Stomach smooth muscle (tissue), 2 donors: ENCODE measurements around the gene KIAA1671.
"Not testable (repeated sequence)": the region's sequence is repeated elsewhere in the genome, so short reads cannot be mapped to it uniquely, and the experiment has no call there.

Source experiments
- H3K27ac ChIP-seq: one replicate; pipeline ENCODE4 v1.7.0; 2013; ENCODE audit warnings: mild to moderate bottlenecking, low read length, inconsistent platforms
- H3K27me3 ChIP-seq, 2 donors: one replicate each; pipeline ENCODE4 v1.7.0; 2013; ENCODE audit warnings: low read length in 2 of 2; ENCODE audit not compliant: insufficient read depth in 2 of 2, control insufficient read depth in 1 of 2
- H3K36me3 ChIP-seq, 2 donors: one replicate each; pipeline ENCODE4 v1.7.0; 2013; ENCODE audit warnings: low read length in 2 of 2; ENCODE audit not compliant: control insufficient read depth in 2 of 2, insufficient read depth in 2 of 2
- H3K4me1 ChIP-seq: one replicate; pipeline ENCODE4 v1.7.0; 2013; ENCODE audit warnings: low read length; ENCODE audit not compliant: control insufficient read depth, insufficient read depth
- H3K4me3 ChIP-seq, 2 donors: one replicate each; pipeline ENCODE4 v1.7.0; 2013; ENCODE audit warnings: low read length in 2 of 2
- H3K9ac ChIP-seq, 2 donors: one replicate each; pipeline ENCODE4 v1.7.0; 2013; ENCODE audit warnings: low read length in 2 of 2, mild to moderate bottlenecking in 1 of 2
- H3K9me3 ChIP-seq, 2 donors: one replicate each; pipeline ENCODE4 v1.7.0; 2013; ENCODE audit warnings: low read length in 2 of 2; ENCODE audit not compliant: control insufficient read depth in 2 of 2
- donor health status: healthy.
- donor health status: Pancreatic carcinoma.

KIAA1671 gene

GRCh38 chr22:25219948-25220442, 267.5 kb downstream of the KIAA1671 start:
- no peak overlapping the region for H3K27ac ChIP-seq
- no peaks in the 10 kb centered on the region for H3K9me3 ChIP-seq
- no peaks in the 10 kb centered on the region for H3K36me3 ChIP-seq
- no peak overlapping the region for H3K4me3 ChIP-seq
- no peak overlapping the region for H3K9ac ChIP-seq
- peaks cover 5 to 6% of the 10 kb centered on the region in 2 donors for H3K27me3 ChIP-seq
- H3K4me1 ChIP-seq = no peaks in the 10 kb centered on the region

GRCh38 chr22:25221790-25222189, 269.3 kb downstream of the KIAA1671 start:
- H3K9ac ChIP-seq = no peak overlapping the region
- no peak overlapping the region for H3K27ac ChIP-seq
- no peak overlapping the region for H3K4me3 ChIP-seq
- H3K27me3 ChIP-seq = peaks cover 6 to 9% of the 10 kb centered on the region in 2 donors
- no peaks in the 10 kb centered on the region for H3K4me1 ChIP-seq
- no peaks in the 10 kb centered on the region for H3K36me3 ChIP-seq
- H3K9me3 ChIP-seq = no peaks in the 10 kb centered on the region

GRCh38 chr22:25223269-25223850, 270.8 kb downstream of the KIAA1671 start:
- H3K4me1 ChIP-seq = no peaks in the 10 kb centered on the region
- no peaks in the 10 kb centered on the region for H3K9me3 ChIP-seq
- H3K4me3 ChIP-seq = no peak overlapping the region
- H3K9ac ChIP-seq = no peak overlapping the region
- H3K27me3 ChIP-seq = peaks cover 6 to 7% of the 10 kb centered on the region in 2 donors
- no peak overlapping the region for H3K27ac ChIP-seq
- H3K36me3 ChIP-seq = no peaks in the 10 kb centered on the region

GRCh38 chr22:25228822-25229221, 276.3 kb downstream of the KIAA1671 start:
- H3K27ac ChIP-seq = no peak overlapping the region
- no peaks in the 10 kb centered on the region for H3K9me3 ChIP-seq
- H3K4me3 ChIP-seq = no peak overlapping the region
- peaks cover 3 to 5% of the 10 kb centered on the region in 2 donors for H3K27me3 ChIP-seq
- H3K4me1 ChIP-seq = no peaks in the 10 kb centered on the region
- no peaks in the 10 kb centered on the region for H3K36me3 ChIP-seq
- no peak overlapping the region for H3K9ac ChIP-seq

- not testable (repeated sequence) for H3K4me3 ChIP-seq, H3K9ac ChIP-seq, H3K27me3 ChIP-seq, H3K27ac ChIP-seq, H3K9me3 ChIP-seq, H3K4me1 ChIP-seq, H3K36me3 ChIP-seq
Measured at GRCh38 chr22:25230760-25231159, 278.2 kb downstream of the KIAA1671 start.

GRCh38 chr22:25232301-25232700, 279.8 kb downstream of the KIAA1671 start:
- no peak overlapping the region for H3K9ac ChIP-seq
- no peaks in the 10 kb centered on the region for H3K36me3 ChIP-seq
- H3K27me3 ChIP-seq = peaks cover 6 to 11% of the 10 kb centered on the region in 2 donors
- no peaks in the 10 kb centered on the region for H3K4me1 ChIP-seq
- H3K27ac ChIP-seq = no peak overlapping the region
- H3K4me3 ChIP-seq = no peak overlapping the region
- no peaks in the 10 kb centered on the region for H3K9me3 ChIP-seq

- H3K9ac ChIP-seq, H3K36me3 ChIP-seq, H3K4me3 ChIP-seq, H3K27ac ChIP-seq, H3K9me3 ChIP-seq, H3K4me1 ChIP-seq: not testable (repeated sequence)
- H3K27me3 ChIP-seq = peaks cover 8 to 11% of the 10 kb centered on the region in 2 donors
Measured at GRCh38 chr22:25233706-25234105, 281.2 kb downstream of the KIAA1671 start.

- H3K4me3 ChIP-seq = no peak overlapping the region
- no peaks in the 10 kb centered on the region for H3K36me3 ChIP-seq
- H3K27ac ChIP-seq = no peak overlapping the region
- no peaks in the 10 kb centered on the region for H3K9me3 ChIP-seq
- H3K4me1 ChIP-seq = no peaks in the 10 kb centered on the region
- H3K27me3 ChIP-seq = peaks cover 8 to 11% of the 10 kb centered on the region in 2 donors
- no peak overlapping the region for H3K9ac ChIP-seq
Measured at GRCh38 chr22:25235547-25236290, 283.2 kb downstream of the KIAA1671 start.

- no peak overlapping the region for H3K9ac ChIP-seq
- no peak overlapping the region for H3K27ac ChIP-seq
- no peaks in the 10 kb centered on the region for H3K4me1 ChIP-seq
- no peaks in the 10 kb centered on the region for H3K36me3 ChIP-seq
- H3K4me3 ChIP-seq = no peak overlapping the region
- no peaks in the 10 kb centered on the region for H3K9me3 ChIP-seq
- peaks cover 8 to 11% of the 10 kb centered on the region in 2 donors for H3K27me3 ChIP-seq
Measured at GRCh38 chr22:25236417-25236816, 283.9 kb downstream of the KIAA1671 start.

- Histone ChIP-seq H3K9ac (no peak overlapping the region), H3K27ac (no peak overlapping the region)
Measured at GRCh38 chr22:25237503-25237902, 285.0 kb downstream of the KIAA1671 start.

GRCh38 chr22:25238058-25238457, 285.5 kb downstream of the KIAA1671 start:
- H3K4me3 ChIP-seq, H3K4me1 ChIP-seq, H3K9me3 ChIP-seq, H3K27ac ChIP-seq, H3K36me3 ChIP-seq, H3K27me3 ChIP-seq, H3K9ac ChIP-seq: not testable (repeated sequence)

More at GRCh38 chr22:25237503-25237902, 285.0 kb downstream of the KIAA1671 start:
- Histone ChIP-seq H3K4me1 (no peaks in the 10 kb centered on the region), H3K36me3 (no peaks in the 10 kb centered on the region), H3K27me3 (peaks cover 8% of the 10 kb centered on the region in 2 donors), H3K9me3 (no peaks in the 10 kb centered on the region), H3K4me3 (no peak overlapping the region)
